Chondrocyte (in vitro differentiated cells): ENCODE results near the gene ZFYVE19. TPM values are rescaled to one million over a fixed set of nuclear protein-coding genes. Genes with fewer than 3 reads are reported as not detected.

ENCODE experiments used
- DNase-seq: peaks from one replicate; pipeline ENCODE4 v3.0.0; 2021; ENCODE audit warnings: mixed read lengths, low spot score
- H3K27ac Mint-ChIP-seq: one replicate; pipeline ENCODE4 v1.8.0; 2021; ENCODE audit warnings: mild to moderate bottlenecking, moderate library complexity, mixed read lengths; ENCODE audit not compliant: unreplicated experiment
- H3K27me3 Mint-ChIP-seq: 2 replicates; pipeline ENCODE4 v1.8.0; 2021; ENCODE audit warnings: low read depth, mixed read lengths
- H3K36me3 Mint-ChIP-seq: 2 replicates; pipeline ENCODE4 v1.8.0; 2021; ENCODE audit warnings: low read depth, mixed read lengths
- H3K4me1 Mint-ChIP-seq: 2 replicates; pipeline ENCODE4 v1.8.0; 2021; ENCODE audit warnings: low read depth, mild to moderate bottlenecking, mixed read lengths
- H3K4me3 Mint-ChIP-seq: one replicate; pipeline ENCODE4 v1.8.0; 2021; ENCODE audit warnings: mild to moderate bottlenecking, moderate library complexity, mixed read lengths; ENCODE audit not compliant: unreplicated experiment
- H3K9me3 Mint-ChIP-seq: 2 replicates; pipeline ENCODE4 v1.8.0; 2021; ENCODE audit warnings: low read depth, mixed read lengths
- total RNA-seq: library from RNA; stranded (reverse); gene quantifications from 3 replicates; pipeline ENCODE4 v1.2.1, GENCODE V29; 2021
- TF ChIP-seq, protein P1 (sequence below): fragments of 200-600 bp; sonication (generic); IDR thresholded peaks from 2 replicates; pipeline ENCODE4 v1.5.0; 2021; ENCODE audit warnings: antibody characterized with exemption, mild to moderate bottlenecking, moderate library complexity

Gene ZFYVE19
- total RNA-seq, 1 donor from 2014 or later, result 15.5 TPM

DNA sequence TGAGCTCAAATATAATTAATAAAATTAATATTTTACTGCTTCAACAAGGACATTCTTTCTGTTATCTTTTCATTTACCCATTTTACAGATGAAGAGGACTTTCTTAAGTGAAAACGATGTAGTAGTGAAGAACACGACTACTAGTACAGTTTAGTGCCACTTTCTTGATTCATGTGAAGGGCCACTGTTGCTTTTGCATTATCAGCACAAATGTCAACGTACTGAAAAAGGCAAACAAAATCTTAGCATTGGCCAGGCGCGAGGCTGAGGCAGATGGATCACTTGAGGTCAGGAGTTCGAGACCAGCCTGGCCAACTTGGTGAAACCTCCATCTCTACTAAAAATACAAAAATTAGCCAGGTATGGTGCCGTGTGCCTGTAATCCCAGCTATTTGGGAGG lies 12.2 kb downstream of the ZFYVE19 start:
- TF ChIP-seq, protein P1, sequence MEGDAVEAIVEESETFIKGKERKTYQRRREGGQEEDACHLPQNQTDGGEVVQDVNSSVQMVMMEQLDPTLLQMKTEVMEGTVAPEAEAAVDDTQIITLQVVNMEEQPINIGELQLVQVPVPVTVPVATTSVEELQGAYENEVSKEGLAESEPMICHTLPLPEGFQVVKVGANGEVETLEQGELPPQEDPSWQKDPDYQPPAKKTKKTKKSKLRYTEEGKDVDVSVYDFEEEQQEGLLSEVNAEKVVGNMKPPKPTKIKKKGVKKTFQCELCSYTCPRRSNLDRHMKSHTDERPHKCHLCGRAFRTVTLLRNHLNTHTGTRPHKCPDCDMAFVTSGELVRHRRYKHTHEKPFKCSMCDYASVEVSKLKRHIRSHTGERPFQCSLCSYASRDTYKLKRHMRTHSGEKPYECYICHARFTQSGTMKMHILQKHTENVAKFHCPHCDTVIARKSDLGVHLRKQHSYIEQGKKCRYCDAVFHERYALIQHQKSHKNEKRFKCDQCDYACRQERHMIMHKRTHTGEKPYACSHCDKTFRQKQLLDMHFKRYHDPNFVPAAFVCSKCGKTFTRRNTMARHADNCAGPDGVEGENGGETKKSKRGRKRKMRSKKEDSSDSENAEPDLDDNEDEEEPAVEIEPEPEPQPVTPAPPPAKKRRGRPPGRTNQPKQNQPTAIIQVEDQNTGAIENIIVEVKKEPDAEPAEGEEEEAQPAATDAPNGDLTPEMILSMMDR, result no peak
- H3K4me1 Mint-ChIP-seq, result peaks cover 4% of the 10 kb centered on the region
- H3K36me3 Mint-ChIP-seq, result peaks cover 4% of the 10 kb centered on the region
- no peaks in the 10 kb centered on the region for H3K9me3 Mint-ChIP-seq
- no peak overlapping the region for H3K27ac Mint-ChIP-seq
- peaks cover 1% of the 10 kb centered on the region for H3K27me3 Mint-ChIP-seq
- H3K4me3 Mint-ChIP-seq, result no peak overlapping the region
- no peak for DNase-seq

- TF ChIP-seq, protein P1, result no peak
- Mint-ChIP-seq H3K4me3 (no peak overlapping the region), H3K27ac (no peak overlapping the region), H3K27me3 (peaks cover 1% of the 10 kb centered on the region), H3K9me3 (no peaks in the 10 kb centered on the region), H3K36me3 (no peaks in the 10 kb centered on the region), H3K4me1 (peaks cover 3% of the 10 kb centered on the region)
- DNase-seq, result no peak
Observed at GRCh38 chr15:40821195-40821594, 14.3 kb downstream of the ZFYVE19 start.

DNA sequence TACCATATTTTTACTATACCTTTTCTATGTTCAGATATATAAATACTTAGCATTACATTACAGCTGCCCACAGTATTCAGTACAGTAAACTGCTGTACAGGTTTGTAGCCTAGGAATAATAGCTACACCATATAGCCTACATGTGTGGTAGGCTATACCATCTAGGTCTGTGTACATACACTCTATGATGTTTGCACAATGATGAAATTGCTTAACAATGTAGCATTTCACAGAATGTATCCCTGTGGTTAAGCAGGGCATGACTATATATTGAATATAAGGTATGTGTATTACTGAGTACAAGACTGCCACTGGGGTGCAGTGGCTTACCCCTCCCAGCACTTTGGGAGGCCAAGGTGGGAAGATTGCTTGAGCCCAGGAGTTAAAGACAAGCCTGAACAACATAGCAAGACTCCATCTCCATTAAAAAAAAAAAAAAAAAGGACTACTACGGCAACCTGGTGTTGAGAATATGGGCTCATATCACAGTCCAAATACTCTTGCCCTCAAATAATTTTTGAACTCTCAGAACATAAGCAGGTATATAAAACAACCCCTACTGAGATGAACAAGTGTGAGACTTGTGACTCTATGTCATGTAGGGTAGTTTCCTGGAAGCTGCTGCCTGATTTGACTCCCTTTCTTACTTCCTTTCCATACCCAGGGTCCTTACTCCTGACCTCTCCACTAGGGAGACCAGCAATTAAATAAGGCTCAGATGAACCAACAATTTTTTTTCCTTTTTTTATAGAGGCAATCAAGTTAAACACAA lies 16.9 kb downstream of the ZFYVE19 start:
- DNase-seq, result no peak
- no peaks in the 10 kb centered on the region for H3K9me3 Mint-ChIP-seq

DNA sequence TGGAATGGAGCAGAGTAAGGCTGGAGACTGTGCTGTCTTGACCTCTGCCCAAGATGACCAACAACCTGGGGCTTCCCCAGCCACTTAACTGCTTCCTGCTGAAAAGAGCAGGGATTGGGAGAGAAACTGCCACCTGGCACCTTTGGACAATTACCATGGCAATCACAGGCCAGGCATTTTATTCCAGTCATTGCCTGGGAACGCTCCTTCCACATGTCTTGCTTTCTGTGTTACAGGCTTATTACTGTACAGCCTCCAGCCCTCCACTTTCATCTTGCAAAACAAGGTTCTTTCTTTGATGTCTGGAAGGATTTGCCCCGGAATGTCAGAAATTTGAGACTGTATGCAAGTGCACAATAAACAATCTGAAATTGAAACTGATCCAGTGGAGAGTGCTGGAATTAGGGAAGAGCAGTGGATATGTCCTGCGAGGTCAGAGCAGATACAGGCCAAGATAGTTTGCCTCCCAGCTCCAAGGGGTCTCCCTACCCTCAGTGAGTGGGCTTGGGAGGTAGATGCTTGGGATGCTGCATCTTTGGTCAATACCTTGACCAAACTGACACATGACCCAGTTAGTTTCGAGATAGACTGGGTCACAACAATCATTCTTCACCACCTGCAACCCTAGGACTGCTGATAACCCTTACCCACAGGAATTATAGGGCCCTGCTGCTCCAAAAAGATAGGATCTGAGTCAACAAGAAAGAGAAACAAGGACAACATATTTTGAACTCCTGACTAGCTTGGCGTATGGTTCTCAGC lies 19.0 kb downstream of the ZFYVE19 start:
- TF ChIP-seq, protein P1, result no peak
- Mint-ChIP-seq H3K27ac (no peak overlapping the region), H3K9me3 (no peaks in the 10 kb centered on the region), H3K36me3 (no peaks in the 10 kb centered on the region), H3K27me3 (peaks cover 8% of the 10 kb centered on the region), H3K4me3 (no peak overlapping the region), H3K4me1 (peaks cover 3% of the 10 kb centered on the region)
- DNase-seq, result no peak

More for the DNA sequence above, 16.9 kb downstream of the ZFYVE19 start:
- H3K27me3 Mint-ChIP-seq, result peaks cover 9% of the 10 kb centered on the region
- H3K36me3 Mint-ChIP-seq, result no peaks in the 10 kb centered on the region
- H3K4me1 Mint-ChIP-seq, result peaks cover 3% of the 10 kb centered on the region
- no peak overlapping the region for H3K4me3 Mint-ChIP-seq
- TF ChIP-seq, protein P1, result no peak
- no peak overlapping the region for H3K27ac Mint-ChIP-seq

DNA sequence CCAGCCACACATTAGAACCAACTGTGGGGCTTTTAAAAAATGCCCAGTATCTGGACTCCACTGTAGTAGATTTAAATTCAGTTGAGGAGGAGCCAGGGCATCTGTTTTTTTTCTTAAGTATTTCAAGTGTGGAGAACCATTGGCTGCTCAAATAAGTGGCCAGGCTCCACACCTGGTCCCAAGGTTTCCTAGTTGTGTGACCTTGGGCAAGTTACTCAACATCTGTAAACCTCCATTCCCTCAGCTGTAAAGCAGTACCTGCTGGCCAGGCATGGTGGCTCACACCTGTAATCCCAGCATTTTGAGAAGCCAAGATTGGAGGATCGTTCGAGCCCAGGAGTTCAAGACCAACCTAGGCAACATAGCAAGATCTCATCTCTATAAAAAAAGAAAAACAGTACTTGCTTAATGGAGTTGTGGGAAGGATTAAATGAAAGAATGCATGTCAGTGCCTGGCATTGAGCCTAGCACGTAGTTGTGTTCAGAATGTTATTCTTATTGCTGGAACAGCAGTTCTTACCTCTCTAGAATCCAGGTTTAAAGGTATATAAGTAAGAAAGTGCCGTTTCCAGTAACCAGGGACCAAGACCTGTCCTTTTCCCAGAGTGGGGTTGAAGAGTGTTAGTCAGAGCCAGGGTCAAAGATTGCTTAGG lies 19.7 kb downstream of the ZFYVE19 start:
- Mint-ChIP-seq H3K4me3 (no peak overlapping the region), H3K4me1 (peaks cover 3% of the 10 kb centered on the region), H3K27me3 (peaks cover 8% of the 10 kb centered on the region), H3K9me3 (no peaks in the 10 kb centered on the region), H3K27ac (no peak overlapping the region), H3K36me3 (no peaks in the 10 kb centered on the region)
- TF ChIP-seq, protein P1, result no peak
- no peak for DNase-seq
